WTC11 (cell line): ENCODE data around the gene TRIB2. TPM values are rescaled to one million over a fixed set of nuclear protein-coding genes. Genes with fewer than 3 reads are reported as not detected.

Experiments
- ATAC-seq: fragments of 200-7000 bp; cut with Tn5 transposase; 2 replicates; pipeline ENCODE4 v1.10.0; 2021; ENCODE audit warnings: mild to moderate bottlenecking, moderate library complexity
- CTCF ChIA-PET: fragments of 300-600 bp; sonication (Branson Sonifier 250); formaldehyde crosslinking; loops from one replicate; lab custom pipeline; 2021; ENCODE audit warnings: antibody characterized with exemption; lab: Charles Lee
- POLR2A ChIA-PET: fragments of 350-600 bp; sonication (Branson Sonifier 250); formaldehyde crosslinking; loops from one replicate; lab custom pipeline; 2021; ENCODE audit warnings: antibody characterized with exemption; lab: Charles Lee
- DNase-seq: peaks from one replicate; pipeline ENCODE4 v3.0.0; 2021; ENCODE audit warnings: low spot score
- H3K27ac Mint-ChIP-seq: 2 replicates; pipeline ENCODE4 v1.8.0; 2021; ENCODE audit warnings: mixed read lengths
- H3K27me3 Mint-ChIP-seq: 2 replicates; pipeline ENCODE4 v1.8.0; 2021; ENCODE audit warnings: low read depth, mild to moderate bottlenecking, moderate library complexity, mixed read lengths
- H3K36me3 Mint-ChIP-seq: 2 replicates; pipeline ENCODE4 v1.8.0; 2021; ENCODE audit warnings: mixed read lengths
- H3K4me1 Mint-ChIP-seq: 2 replicates; pipeline ENCODE4 v1.8.0; 2022; ENCODE audit warnings: mixed read lengths
- H3K4me3 Mint-ChIP-seq: 2 replicates; pipeline ENCODE4 v1.8.0; 2021; ENCODE audit warnings: mild to moderate bottlenecking, moderate library complexity, mixed read lengths
- H3K9me3 Mint-ChIP-seq: 2 replicates; pipeline ENCODE4 v1.8.0; 2021; ENCODE audit warnings: mixed read lengths
- CREB1 ChIP-seq: sonication (generic); formaldehyde crosslinking; IDR thresholded peaks from 2 replicates; pipeline ENCODE4 v1.8.0; 2023; ENCODE audit warnings: mild to moderate bottlenecking, missing genetic modification reagents
- CREM ChIP-seq: sonication (generic); formaldehyde crosslinking; IDR thresholded peaks from 2 replicates; pipeline ENCODE4 v1.8.1; 2022; ENCODE audit warnings: mild to moderate bottlenecking, missing genetic modification reagents, moderate library complexity
- ELF4 ChIP-seq: sonication (generic); formaldehyde crosslinking; IDR thresholded peaks from 2 replicates; pipeline ENCODE4 v1.8.1; 2022; ENCODE audit warnings: low read depth, mild to moderate bottlenecking, moderate library complexity, missing genetic modification reagents
- FOXJ3 ChIP-seq: sonication (generic); formaldehyde crosslinking; IDR thresholded peaks from 2 replicates; pipeline ENCODE4 v1.9.0; 2021; ENCODE audit warnings: missing genetic modification reagents, mild to moderate bottlenecking, borderline replicate concordance
- FOXK1 ChIP-seq: sonication (generic); formaldehyde crosslinking; IDR thresholded peaks from 2 replicates; pipeline ENCODE4 v1.8.0; 2022; ENCODE audit warnings: mild to moderate bottlenecking, moderate library complexity, missing genetic modification reagents
- GRHL2 ChIP-seq: fragments of 250-450 bp; sonication (Bioruptor Pico); IDR thresholded peaks from 2 replicates; pipeline ENCODE4 v1.8.0; 2022; ENCODE audit warnings: mild to moderate bottlenecking, moderate library complexity; ENCODE audit not compliant: insufficient replicate concordance, severe bottlenecking
- HMGA2 ChIP-seq: fragments of 250-450 bp; sonication (Bioruptor Pico); IDR thresholded peaks from 2 replicates; pipeline ENCODE4 v1.4.0; 2021; ENCODE audit warnings: mild to moderate bottlenecking, moderate library complexity
- IRF2 ChIP-seq: sonication (generic); formaldehyde crosslinking; IDR thresholded peaks from 2 replicates; pipeline ENCODE4 v1.8.0; 2022; ENCODE audit warnings: low read depth, missing genetic modification reagents, borderline replicate concordance
- JAZF1 ChIP-seq: fragments of 250-450 bp; sonication (Bioruptor Pico); IDR thresholded peaks from 2 replicates; pipeline ENCODE4 v1.9.0; 2021; ENCODE audit warnings: moderate library complexity, mild to moderate bottlenecking, inconsistent platforms
- KAT7 ChIP-seq: sonication (generic); formaldehyde crosslinking; IDR thresholded peaks from 2 replicates; pipeline ENCODE4 v1.8.1; 2023; ENCODE audit warnings: missing genetic modification reagents, mild to moderate bottlenecking, borderline replicate concordance
- MXD4 ChIP-seq: fragments of 250-450 bp; sonication (Bioruptor Pico); IDR thresholded peaks from 2 replicates; pipeline ENCODE4 v1.8.0; 2021; ENCODE audit warnings: mild to moderate bottlenecking, moderate library complexity, borderline replicate concordance
- NFATC4 ChIP-seq: fragments of 250-450 bp; sonication (Bioruptor Pico); IDR thresholded peaks from 2 replicates; pipeline ENCODE4 v1.9.0; 2021; ENCODE audit warnings: mild to moderate bottlenecking
- NFE2L1 ChIP-seq: sonication (generic); formaldehyde crosslinking; IDR thresholded peaks from 2 replicates; pipeline ENCODE4 v1.8.1; 2023; ENCODE audit warnings: missing genetic modification reagents
- TEAD4 ChIP-seq: sonication (generic); formaldehyde crosslinking; IDR thresholded peaks from 2 replicates; pipeline ENCODE4 v1.8.0; 2022; ENCODE audit warnings: mild to moderate bottlenecking, missing genetic modification reagents
- ZBTB21 ChIP-seq: sonication (generic); formaldehyde crosslinking; IDR thresholded peaks from 2 replicates; pipeline ENCODE4 v1.8.1; 2023; ENCODE audit warnings: mild to moderate bottlenecking, missing genetic modification reagents, borderline replicate concordance
- ZNF416 ChIP-seq: fragments of 250-450 bp; sonication (Bioruptor Pico); IDR thresholded peaks from 2 replicates; pipeline ENCODE4 v1.9.0; 2021; ENCODE audit warnings: mild to moderate bottlenecking, inconsistent platforms
- ZNF423 ChIP-seq: fragments of 250-450 bp; sonication (Bioruptor Pico); IDR thresholded peaks from 2 replicates; pipeline ENCODE4 v2.1.2; 2022; ENCODE audit warnings: mild to moderate bottlenecking, moderate library complexity
- total RNA-seq: library from RNA; stranded (reverse); gene quantifications from 3 replicates; pipeline ENCODE4 v1.2.3, GENCODE V29; 2021
- TF ChIP-seq, protein P1 (sequence below): sonication (generic); formaldehyde crosslinking; IDR thresholded peaks from 2 replicates; pipeline ENCODE4 v1.8.0; 2023; ENCODE audit warnings: missing genetic modification reagents, mild to moderate bottlenecking, borderline replicate concordance
- TF ChIP-seq, protein P2 (sequence below): sonication (generic); formaldehyde crosslinking; IDR thresholded peaks from 2 replicates; pipeline ENCODE4 v1.8.1; 2023; ENCODE audit warnings: mild to moderate bottlenecking, missing genetic modification reagents
- TF ChIP-seq, protein P3 (sequence below): sonication (generic); formaldehyde crosslinking; IDR thresholded peaks from 2 replicates; pipeline ENCODE4 v1.8.1; 2022; ENCODE audit warnings: low read depth, mild to moderate bottlenecking, moderate library complexity, missing genetic modification reagents, borderline replicate concordance
- TF ChIP-seq, protein P4 (sequence below): sonication (generic); formaldehyde crosslinking; IDR thresholded peaks from 2 replicates; pipeline ENCODE4 v1.8.1; 2022; ENCODE audit warnings: low read depth, missing genetic modification reagents, borderline replicate concordance

TRIB2 gene
- total RNA-seq, 1 experiment from 2014 or later = 89.3 TPM

DNA sequence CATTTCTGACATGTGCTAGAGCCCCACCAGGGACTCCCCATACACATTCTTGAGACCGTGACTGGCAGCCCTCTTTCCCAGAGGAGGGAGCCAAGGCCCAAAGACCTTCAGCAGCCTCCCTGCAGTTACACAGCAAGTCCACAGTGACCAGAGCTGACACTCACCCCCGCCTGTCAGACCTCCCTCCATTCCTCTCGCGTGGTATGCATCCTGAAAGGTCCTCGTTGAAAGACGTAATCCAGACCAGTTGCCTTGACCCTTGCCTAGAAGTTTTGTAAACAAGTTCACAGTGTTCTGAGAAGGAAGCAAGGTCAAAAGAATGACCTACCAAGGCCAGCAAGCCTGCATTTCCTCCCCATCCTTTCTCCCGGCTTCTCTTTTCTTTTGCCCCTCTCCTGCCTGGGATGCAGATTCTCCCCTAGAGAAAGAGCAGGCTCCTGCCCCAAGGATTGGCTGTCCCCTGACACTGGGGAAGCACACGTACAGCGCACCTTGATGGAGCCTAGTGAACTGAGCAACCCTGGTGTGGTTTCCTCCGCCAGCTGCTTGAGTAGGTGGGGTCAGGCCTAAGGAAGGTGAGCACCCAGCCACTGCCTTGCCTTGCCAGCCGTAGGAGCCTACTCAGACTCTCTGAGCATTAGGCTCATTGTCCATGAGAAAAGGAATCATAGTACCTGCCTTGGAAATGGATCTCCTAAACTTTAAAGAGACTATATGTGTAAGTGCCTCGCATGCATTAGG is 18.3 kb downstream of the TRIB2 start:
- H3K4me1 Mint-ChIP-seq = peaks cover 11% of the 10 kb centered on the region
- peaks cover 78% of the 10 kb centered on the region for H3K36me3 Mint-ChIP-seq
- no peaks in the 10 kb centered on the region for H3K9me3 Mint-ChIP-seq
- no peak overlapping the region for H3K4me3 Mint-ChIP-seq
- POLR2A ChIA-PET = no interaction called here
- CTCF ChIA-PET = no interaction called here
- no peak for TF ChIP-seq MXD4
- no peak for TF ChIP-seq TEAD4 (CRISPR knock-in tag)
- TF ChIP-seq, protein P1, sequence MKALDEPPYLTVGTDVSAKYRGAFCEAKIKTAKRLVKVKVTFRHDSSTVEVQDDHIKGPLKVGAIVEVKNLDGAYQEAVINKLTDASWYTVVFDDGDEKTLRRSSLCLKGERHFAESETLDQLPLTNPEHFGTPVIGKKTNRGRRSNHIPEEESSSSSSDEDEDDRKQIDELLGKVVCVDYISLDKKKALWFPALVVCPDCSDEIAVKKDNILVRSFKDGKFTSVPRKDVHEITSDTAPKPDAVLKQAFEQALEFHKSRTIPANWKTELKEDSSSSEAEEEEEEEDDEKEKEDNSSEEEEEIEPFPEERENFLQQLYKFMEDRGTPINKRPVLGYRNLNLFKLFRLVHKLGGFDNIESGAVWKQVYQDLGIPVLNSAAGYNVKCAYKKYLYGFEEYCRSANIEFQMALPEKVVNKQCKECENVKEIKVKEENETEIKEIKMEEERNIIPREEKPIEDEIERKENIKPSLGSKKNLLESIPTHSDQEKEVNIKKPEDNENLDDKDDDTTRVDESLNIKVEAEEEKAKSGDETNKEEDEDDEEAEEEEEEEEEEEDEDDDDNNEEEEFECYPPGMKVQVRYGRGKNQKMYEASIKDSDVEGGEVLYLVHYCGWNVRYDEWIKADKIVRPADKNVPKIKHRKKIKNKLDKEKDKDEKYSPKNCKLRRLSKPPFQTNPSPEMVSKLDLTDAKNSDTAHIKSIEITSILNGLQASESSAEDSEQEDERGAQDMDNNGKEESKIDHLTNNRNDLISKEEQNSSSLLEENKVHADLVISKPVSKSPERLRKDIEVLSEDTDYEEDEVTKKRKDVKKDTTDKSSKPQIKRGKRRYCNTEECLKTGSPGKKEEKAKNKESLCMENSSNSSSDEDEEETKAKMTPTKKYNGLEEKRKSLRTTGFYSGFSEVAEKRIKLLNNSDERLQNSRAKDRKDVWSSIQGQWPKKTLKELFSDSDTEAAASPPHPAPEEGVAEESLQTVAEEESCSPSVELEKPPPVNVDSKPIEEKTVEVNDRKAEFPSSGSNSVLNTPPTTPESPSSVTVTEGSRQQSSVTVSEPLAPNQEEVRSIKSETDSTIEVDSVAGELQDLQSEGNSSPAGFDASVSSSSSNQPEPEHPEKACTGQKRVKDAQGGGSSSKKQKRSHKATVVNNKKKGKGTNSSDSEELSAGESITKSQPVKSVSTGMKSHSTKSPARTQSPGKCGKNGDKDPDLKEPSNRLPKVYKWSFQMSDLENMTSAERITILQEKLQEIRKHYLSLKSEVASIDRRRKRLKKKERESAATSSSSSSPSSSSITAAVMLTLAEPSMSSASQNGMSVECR = no peak
- no peak for ATAC-seq
- DNase-seq = no peak
- no peaks in the 10 kb centered on the region for H3K27me3 Mint-ChIP-seq
- H3K27ac Mint-ChIP-seq = no peak overlapping the region

DNA sequence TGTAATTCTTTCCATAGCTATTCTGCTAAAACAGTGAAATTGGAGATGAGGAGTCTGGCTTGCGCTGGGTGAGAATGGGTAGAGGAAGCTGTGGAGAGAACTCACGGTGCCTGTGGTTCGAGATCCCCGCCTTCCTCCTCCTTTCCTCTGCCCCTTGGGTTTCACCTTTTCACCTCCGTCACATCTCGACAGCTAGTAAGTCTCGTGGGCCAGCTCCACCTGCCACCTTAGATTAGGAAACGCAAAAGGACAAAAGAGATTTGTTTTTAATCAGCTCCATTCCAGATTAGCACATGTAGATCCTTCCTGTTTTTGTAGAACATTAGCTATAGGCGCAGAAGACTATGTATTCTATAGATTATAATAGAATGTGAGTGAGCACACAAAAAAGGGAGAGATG is 20.6 kb downstream of the TRIB2 start:
- Mint-ChIP-seq H3K4me3 (no peak overlapping the region), H3K4me1 (peaks cover 7% of the 10 kb centered on the region), H3K9me3 (no peaks in the 10 kb centered on the region), H3K36me3 (peaks cover 76% of the 10 kb centered on the region)
- POLR2A ChIA-PET = no interaction called here
- no peak for ATAC-seq
- CTCF ChIA-PET = no interaction called here
- TF ChIP-seq ZBTB21 (CRISPR knock-in tag) (no peak), IRF2 (no peak), ZNF423 (CRISPR knock-in tag) (no peak), NFE2L1 (CRISPR knock-in tag) (no peak), GRHL2 (no peak), HMGA2 (CRISPR knock-in tag) (no peak)
- TF ChIP-seq, protein P2, sequence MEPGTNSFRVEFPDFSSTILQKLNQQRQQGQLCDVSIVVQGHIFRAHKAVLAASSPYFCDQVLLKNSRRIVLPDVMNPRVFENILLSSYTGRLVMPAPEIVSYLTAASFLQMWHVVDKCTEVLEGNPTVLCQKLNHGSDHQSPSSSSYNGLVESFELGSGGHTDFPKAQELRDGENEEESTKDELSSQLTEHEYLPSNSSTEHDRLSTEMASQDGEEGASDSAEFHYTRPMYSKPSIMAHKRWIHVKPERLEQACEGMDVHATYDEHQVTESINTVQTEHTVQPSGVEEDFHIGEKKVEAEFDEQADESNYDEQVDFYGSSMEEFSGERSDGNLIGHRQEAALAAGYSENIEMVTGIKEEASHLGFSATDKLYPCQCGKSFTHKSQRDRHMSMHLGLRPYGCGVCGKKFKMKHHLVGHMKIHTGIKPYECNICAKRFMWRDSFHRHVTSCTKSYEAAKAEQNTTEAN (CRISPR knock-in tag) = no peak
- TF ChIP-seq, all 79 proteins: peak for 0
- no peak for DNase-seq
- no peak overlapping the region for H3K27ac Mint-ChIP-seq
- no peaks in the 10 kb centered on the region for H3K27me3 Mint-ChIP-seq

DNA sequence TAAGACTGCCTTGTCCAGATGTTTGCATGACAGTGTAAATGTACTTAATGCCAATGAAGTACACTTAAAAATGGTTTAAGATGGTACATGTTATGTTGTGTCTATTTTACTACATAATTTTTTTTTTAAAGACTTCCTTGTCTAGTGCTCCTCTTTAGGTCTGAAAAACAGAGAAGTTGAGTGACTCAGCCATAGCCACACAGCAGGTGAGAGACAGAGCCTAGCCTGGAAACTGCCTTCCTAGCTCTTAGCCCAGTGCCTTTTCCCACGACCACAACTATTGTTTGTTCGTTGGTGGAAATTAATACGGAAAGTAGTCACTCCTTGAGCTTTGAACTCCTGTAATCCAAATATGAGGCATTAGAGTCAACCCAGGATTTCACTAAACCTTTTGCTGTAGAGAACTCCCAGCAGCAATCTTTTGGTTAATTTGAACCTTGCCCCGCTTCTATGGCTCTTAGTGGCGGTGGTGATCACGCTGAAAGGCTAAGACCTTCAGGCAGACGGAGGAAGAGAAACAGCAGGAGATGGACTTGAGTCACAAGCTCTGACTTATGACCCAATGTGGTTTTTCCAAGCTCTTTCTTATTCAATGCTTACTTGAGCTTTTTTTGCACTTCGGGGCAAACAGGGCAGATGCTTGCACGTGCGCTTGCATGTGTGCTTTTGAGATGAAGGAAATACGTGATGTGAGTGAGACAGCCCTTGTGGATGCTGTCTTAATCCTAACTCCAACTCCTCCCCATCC is 21.2 kb downstream of the TRIB2 start:
- DNase-seq (no peak), ATAC-seq (no peak)
- Mint-ChIP-seq H3K27ac (no peak overlapping the region), H3K36me3 (peaks cover 79% of the 10 kb centered on the region), H3K27me3 (no peaks in the 10 kb centered on the region), H3K4me1 (peaks cover 7% of the 10 kb centered on the region), H3K9me3 (no peaks in the 10 kb centered on the region), H3K4me3 (no peak overlapping the region)
- TF ChIP-seq ELF4 (CRISPR knock-in tag) (no peak), KAT7 (no peak), JAZF1 (CRISPR knock-in tag) (no peak), FOXK1 (CRISPR knock-in tag) (no peak), ZNF416 (CRISPR knock-in tag) (no peak), HMGA2 (CRISPR knock-in tag) (no peak), CREM (no peak), FOXJ3 (no peak), NFATC4 (CRISPR knock-in tag) (no peak), CREB1 (no peak)
- TF ChIP-seq, protein P3, sequence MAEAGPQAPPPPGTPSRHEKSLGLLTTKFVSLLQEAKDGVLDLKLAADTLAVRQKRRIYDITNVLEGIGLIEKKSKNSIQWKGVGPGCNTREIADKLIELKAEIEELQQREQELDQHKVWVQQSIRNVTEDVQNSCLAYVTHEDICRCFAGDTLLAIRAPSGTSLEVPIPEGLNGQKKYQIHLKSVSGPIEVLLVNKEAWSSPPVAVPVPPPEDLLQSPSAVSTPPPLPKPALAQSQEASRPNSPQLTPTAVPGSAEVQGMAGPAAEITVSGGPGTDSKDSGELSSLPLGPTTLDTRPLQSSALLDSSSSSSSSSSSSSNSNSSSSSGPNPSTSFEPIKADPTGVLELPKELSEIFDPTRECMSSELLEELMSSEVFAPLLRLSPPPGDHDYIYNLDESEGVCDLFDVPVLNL = no peak
- TF ChIP-seq, protein P4, sequence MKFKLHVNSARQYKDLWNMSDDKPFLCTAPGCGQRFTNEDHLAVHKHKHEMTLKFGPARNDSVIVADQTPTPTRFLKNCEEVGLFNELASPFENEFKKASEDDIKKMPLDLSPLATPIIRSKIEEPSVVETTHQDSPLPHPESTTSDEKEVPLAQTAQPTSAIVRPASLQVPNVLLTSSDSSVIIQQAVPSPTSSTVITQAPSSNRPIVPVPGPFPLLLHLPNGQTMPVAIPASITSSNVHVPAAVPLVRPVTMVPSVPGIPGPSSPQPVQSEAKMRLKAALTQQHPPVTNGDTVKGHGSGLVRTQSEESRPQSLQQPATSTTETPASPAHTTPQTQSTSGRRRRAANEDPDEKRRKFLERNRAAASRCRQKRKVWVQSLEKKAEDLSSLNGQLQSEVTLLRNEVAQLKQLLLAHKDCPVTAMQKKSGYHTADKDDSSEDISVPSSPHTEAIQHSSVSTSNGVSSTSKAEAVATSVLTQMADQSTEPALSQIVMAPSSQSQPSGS (CRISPR knock-in tag) = no peak
- ChIA-PET CTCF (no interaction called here), POLR2A (no interaction called here)
